Measurements from ENCODE around the gene VMO1.

Gene VMO1

DNA sequence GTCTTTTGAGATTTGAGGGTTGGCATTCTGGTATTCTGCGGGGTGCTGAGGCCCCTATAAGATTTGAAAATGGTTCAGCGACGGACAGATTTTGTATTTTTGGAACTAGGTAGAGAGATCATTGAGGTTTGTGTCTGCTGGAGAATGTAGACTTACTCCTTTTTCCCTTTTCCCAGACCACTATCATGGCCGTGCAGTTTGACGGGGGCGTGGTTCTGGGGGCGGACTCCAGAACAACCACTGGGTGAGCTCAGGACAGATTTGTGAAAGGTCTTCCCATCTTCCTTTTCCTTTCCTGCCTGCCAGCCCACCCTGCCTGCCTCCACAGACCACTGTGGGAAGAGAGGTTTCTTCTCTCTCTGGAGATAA, 10.4 kb upstream of the VMO1 start:
- no peak for DNase-seq

DNA sequence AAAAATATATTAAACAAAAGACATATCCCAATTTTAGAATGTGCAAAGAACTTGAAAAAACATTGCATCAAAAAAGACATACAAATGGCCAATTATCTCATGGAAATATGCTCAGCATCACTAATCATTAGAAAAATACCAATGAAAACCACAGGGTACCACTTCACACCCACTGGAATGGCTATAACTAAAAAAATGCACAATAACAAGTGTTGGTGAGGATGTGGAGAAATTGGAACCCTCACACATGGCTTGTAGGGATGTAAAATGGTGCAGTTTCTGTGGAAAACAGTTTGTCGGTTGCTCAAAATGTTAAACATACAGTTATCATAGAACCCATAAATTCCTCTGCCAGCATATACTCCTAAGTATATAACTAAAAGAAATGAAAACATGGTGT, 9.0 kb upstream of the VMO1 start:
- DNase-seq, result no peak

DNA sequence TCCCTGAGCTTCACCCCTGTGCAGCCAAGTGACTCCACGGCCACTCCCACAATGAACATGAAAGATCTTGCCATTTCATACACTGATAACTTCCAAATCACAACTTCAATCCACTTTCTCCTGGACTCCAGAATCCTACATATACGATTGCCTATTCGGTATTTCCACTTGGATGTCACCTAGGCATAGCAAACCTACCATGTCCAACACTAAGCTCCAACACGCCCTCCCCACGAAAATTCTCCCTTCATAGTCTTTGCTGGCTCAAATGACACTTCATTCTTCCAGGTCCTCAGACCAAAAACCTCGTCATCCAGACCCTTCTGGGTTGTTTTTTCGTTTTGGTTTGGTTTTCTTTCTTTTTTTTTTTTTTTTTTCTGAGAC, 4.5 kb upstream of the VMO1 start:
- no peak for DNase-seq

DNA sequence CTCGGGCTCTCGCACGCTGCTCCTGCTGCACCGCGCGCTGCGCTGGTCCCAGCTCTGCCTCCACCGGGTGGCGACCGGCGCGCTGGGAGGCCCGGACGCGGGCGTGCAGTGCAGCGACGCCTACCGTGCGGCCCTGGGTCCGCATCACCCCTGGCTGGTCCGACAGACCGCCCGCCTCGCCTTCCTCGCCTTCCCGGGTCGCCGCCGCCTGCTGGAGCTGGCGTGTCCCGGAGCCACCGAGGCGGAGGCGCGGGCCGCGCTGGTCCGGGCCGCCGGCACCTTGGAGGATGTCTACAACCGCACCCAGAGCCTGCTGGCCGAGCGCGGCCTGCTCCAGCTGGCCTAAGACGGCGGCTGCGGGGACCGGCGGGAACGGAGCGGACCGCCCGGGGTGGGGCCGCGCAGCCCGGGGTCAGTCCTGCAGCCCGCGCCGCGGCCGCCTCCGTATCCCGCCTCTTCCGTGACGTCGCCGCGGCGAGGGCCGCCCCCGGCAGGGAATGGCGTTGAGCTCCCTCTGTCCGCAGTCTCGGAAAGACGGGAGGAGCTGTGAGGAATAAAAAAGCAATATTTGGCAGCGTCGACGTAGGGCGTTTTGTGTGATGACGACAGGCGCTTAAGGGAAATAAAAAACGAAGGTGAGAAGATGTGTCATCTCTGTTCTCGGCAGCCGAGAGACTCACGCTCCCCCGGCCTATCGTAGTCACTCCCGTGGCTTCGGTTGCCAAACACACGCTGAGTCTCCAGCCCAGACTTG, 4.0 kb upstream of the VMO1 start:
- DNase-seq, result peak; percentile 73

DNA sequence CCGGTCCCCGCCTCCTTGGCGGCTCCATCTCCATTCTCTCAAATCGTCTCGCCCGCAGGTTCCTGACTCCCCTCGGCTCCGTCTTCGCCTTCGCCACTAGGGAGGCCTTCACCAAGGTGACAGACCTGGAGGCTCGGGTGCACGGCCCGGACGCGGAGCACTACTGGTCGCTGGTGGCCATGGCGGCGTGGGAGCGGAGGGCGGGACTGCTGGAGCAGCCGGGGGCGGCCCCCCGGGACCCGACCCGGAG, 3.5 kb upstream of the VMO1 start:
- no peak for DNase-seq

DNA sequence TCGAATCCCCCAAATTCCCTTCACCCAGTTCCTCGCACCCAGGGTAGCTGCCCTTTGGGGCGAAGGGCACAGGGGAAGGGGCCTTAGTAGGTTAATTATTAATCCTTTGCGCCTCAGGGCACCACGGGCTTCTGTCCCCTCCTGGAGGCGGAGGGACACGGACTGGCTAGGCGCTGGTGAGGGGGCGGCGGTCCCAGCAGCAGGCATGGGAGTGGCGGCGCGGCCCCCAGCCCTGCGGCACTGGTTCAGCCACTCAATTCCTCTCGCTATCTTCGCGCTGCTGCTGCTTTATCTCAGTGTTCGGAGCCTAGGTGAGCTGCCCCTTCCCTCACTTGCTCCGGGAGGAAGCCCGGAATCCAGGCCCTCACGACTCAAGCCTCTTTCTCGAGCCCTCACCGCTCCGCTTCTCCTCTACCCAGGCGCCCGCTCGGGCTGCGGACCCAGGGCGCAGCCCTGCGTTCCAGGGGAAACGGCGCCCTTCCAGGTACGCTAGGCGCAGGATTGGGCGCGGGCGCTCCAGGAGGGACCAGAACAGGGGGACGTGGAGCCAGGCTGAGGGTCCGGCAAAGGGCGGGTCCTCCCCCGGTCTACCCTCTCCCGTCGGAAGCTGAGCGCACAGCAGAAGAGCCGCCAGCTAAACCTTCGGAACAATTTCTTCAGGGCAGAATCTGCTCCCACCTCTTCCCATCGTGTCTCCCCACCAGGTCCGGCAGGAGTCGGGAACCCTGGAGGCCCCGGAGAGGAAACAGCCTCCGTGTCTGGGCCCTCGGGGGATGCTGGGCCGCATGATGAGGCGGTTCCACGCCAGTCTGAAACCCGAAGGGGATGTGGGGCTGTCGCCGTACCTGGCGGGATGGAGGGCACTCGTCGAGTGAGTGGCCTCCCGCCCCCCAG, 2.9 kb upstream of the VMO1 start, which contains the start of gene GLTPD2:
TSS of gene GLTPD2 (plus strand) at position 158 of the 894 bp plus-strand sequence. CDS start at position 206, 48 bp downstream.
- no peak for DNase-seq

DNA sequence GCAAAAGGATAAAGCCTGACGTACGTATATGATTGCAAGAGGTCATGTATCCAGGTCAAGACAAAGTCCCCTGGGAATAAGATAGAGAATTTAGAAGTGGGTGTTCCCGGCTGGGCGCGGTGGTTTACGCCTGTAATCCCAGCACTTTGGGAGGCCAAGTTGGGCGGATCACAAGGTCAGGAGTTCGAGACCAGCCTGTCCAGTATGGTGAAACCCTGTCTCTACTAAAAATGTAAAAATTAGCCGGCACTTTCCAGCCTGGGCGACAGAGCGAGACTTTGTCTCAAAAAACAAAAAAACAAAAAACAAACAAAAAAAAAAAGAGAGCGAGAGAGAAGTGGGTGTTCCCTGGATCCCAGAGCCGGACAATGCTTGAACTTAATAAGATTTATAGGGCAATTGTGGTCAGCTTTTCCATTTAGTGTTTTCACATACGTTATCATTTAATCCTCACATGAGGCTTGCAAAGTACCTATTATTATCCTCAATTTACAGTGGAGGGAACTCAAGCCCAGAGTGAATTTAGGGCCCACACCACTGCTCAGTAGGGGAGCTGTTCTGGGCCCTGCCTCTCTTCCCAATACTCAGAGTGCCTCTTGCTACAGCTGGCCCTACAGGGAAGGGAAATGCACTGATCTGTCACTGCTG, 2.1 kb upstream of the VMO1 start:
- no peak for DNase-seq

DNA sequence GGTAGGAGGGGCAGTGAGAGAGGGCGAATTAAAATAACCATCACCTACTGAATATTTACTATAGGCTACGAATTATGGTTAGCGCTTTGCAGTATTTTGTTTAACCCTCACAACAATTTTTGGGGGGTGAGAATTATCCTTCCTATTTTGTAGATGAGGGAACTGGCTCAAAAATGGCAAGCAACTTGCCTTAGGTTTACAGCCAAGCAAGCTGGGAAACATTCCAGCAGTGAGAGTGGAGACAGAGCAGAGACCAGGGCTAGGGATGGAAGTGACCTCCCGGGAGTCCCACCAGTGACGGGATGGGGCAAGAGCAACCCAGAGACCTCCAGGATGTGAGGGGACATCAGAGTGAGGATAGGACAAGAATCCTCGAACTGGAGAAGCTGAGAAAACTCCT, 352 bp upstream of the VMO1 start:
- no peak for DNase-seq

DNA sequence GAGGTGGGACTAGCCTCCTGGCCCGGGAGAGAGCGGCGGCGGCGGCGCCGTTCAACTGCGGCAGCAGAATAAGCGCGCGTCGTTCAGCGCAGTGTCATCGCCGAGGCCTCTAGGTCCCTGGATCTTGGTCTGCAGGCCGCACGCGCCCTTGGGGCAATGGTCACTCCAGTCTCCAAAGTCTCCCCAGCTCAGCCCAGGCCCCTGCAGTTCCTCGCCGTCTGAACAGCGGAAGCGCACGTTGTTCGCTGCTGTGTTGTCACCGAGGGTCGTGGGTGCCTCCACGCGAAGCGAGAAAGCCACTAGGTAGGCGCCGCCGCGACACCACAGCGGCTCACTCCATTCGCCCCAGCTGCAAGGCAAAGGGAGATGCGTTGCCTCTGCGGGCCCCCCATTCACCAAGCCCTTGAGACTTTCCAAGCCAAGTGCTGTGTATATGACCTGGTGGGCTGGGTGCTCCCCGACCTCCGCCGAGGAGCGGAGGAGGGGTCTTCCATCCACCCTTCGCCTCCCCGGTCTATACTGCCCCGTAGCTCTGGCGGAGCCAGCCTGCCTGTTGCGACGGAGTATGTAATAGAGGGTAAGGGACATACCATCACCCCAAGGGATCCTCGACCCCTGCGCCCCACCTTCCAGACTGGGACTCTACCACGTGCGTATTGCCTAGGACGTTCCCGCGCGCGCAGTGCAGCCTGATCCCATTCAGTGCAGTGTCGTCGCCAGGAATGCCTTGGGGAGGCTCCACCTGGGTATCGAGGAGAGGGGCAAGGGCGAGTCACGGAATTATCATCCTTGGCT, 656 bp downstream of the VMO1 start:
- no peak for DNase-seq

DNA sequence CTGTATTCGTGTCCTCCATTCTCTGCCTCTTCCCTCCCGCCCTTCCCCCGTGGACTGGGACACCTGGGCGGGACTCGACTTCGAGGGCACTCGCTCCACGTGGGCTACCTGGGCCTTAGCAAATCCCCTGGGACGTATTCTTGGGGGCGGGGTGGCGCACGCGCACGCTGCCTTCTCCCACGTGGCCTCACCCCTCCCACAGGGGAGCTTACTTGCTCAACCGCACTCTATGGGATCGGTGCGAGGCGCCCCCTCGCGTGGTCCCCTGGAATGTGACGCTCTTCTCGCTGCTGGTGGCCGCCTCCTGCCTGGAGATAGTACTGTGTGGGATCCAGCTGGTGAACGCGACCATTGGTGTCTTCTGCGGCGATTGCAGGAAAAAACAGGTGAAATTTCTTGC, 3.5 kb downstream of the VMO1 start:
- DNase-seq, result no peak

DNA sequence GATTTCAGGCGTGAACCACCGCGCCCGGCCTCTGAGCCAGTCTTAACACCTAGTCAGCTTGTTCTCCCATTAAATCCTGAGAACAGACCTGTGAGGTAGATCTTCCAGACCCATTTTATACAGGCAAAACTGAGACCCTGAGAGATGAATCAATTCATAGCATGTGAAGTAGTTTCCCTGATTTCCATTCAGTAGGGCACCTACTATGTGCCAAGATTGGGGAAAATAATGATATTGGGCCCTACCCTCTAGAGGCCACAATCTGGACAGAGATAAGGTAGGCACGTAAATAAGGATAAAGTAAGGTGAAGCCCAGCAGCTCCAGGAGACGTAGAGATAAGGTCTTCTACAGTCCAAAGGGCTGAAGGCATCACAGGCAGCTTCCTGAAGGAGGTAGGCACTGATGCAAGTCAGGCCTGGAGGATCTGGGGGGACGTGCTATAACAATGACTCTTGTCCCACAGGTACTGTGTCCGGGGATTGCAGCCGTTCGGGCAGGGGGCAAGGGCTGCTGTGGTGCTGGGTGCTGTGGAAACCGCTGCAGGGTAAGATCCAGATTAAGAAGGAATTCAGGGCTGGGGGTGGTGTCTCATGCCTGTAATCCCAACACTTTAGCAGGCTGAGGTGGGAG, 5.7 kb downstream of the VMO1 start:
- no peak for DNase-seq

DNA sequence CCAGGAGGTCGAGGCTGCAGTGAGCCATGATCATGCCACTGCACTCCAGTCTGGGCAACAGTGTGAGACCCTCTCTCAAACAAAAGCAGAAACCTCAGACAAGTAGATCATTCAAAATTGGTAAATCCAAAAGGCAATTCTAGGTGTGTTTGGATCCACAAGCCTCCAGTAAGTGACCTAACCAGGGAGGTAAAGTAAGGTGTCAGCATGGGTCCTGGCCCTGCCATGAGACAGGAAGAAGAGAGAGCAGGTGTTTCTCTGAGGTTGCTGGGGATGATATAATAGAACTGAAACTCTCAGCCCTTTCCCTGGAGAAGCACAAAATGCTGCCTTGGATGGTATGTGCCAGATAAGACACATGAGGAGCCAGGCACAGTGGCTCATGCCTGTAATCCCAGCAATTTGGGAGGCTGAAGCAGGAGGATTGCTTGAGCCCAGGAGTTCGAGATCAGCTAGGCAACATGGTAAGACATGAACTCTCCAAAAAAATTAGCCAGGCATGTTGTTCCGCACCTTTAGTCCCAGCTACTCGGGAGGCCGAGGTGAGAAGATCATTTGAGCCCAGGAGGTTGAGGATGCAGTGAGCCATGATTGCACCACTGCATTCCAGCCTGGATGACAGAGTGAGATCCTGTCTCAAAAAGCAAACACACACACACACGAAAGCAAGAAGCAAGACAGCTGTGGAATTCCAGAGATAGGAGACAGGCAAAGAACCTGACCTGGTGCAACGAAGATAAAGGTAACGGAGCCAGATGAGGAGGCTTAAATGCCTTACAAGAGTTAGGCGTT, 8.0 kb downstream of the VMO1 start:
- DNase-seq, result no peak

DNA sequence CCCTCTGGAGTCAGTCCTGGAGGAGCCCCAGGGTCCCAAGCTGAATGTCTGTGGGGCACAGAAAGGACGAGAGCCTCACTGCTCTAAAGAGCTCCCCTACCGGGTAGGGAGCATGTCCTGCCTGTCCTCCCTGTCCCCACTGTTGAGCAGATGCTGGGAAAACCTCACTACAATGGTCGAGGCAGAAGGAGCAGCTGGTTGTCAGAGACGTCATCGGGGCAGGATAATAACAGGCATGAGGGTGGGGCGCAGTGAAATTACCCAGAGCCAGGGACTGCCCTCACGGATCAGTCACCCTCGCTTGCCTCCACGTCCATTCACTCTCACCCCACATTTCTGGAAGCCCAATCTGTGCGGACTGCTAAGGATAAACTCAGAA, 13.9 kb downstream of the VMO1 start:
- DNase-seq, result no peak

DNA sequence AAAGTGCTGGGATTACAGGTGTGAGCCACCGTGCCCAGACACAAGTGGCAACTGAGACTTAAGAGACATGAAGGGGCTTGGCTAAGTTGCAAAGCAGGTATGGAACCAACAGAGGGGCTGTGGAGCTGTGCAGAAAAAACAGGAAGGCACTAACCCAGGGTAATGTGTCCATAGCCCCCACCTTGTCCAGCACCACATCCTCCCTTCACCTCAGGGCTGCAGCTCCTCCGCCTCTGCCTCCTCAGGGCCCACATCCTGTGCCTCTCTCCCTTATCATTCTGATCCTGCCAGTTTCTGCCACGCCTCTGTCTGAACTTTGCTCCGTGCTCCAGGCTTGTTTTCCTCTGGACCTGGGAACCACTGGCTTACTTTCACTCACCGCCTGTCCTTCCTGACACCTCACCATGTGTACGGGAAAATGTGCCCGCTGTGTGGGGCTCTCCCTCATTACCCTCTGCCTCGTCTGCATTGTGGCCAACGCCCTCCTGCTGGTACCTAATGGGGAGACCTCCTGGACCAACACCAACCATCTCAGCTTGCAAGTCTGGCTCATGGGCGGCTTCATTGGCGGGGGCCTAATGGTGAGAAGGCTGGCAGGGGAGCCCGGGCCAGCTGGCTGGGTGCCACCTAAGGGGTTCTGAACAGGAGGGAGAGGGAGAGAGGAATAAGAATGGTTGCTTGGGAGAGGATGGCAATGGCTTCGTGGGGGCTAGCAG, 14.5 kb downstream of the VMO1 start, which contains the start of gene TM4SF5:
TSS of gene TM4SF5 (plus strand) at position 368 of the 716 bp plus-strand sequence. CDS start at position 405, 37 bp downstream.
- no peak for DNase-seq

DNA sequence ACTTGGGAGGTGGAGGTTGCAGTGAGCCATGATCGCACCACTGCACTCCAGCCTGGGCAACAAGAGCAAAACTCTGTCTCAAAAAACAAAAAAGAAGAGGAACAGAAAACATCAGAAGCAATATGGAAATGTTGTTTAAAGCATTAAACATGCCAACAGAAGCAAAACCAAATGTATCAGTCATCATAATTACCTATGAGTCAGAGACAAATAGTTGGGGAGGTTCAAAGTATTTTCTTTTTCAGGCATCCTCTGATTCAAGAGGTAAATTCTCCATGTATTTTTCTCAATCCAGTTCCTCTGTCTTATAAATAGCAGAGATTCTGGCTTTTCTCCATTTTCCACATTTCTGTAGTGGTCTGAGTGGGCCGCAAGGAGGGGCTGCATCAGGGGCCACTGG, 16.5 kb downstream of the VMO1 start:
- no peak for DNase-seq

DNA sequence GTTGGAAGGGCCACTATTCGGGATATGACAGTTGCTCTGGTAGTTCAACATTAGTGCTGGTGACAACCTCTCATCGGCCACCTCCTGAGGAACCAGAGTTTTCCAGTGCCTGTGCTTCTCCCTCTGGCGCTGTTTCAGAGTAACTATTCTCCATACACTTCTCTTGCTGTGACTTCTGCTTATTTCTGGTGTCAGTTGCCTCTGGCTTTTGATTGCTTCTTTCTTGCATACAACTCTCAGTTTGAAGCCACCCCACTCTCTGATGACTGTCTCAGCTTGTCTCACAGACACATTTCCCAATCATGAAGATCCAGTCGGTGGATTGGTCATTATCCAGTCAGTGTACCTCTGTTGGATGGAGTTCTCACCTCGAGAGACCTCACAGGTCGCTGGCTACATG, 17.9 kb downstream of the VMO1 start:
- DNase-seq, result no peak

DNA sequence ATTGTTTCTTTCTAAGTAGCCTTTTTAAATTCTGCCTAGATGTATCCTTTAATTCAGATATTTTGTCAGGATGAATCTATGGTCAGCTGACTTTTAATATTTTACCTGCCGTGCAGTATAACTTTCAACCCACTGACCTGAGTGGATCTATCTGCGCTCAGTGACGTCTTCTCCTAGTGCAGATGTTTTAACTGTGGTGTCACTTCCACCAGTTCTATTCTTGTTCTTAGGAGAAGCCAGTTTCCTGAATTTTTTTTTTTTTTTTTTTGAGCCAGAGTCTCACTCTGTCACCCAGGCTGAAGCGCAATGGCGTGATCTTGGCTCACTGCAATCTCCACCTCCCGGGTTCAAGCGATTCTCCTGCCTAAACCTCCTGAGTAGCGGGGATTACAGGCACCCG, 19.4 kb downstream of the VMO1 start:
- DNase-seq, result no peak

DNA sequence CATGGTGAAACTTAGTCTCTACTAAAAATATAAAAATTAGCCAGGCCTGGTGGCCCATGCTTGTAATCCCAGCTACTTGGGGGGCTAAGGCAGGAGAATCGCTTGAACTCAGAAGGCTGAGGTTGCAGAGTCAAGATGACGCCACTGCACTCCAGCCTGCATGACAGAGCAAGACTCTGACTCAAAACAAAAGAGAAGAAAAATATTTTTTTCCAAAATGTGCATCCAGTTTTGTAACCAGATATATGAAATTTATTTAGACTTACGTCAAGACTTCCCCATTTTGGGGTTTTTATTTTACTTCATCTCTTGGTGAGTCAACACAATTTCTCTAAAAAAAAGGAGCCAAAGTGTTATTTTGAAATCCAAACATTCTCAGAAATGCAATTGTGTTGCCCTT, 20.0 kb downstream of the VMO1 start:
- DNase-seq, result no peak

DNA sequence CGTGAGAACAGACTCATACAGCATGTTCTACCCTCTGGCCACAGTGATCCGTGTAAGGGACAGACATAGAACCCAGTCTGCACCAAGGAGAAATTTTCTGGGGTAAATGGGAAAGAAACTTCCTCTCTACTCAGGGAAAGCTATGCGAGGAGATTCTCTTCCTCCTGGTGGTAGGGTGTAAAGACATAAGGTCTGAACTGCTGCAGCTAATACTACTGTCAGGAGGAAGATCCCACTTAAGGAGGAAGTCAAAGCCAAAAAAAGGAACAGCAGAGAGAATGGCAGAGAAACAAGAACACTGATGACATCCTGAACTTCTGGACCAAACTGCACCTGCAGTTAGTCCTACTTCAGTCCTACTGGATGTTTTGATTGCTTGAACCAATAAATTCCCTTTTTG, 21.6 kb downstream of the VMO1 start:
- no peak for DNase-seq

DNA sequence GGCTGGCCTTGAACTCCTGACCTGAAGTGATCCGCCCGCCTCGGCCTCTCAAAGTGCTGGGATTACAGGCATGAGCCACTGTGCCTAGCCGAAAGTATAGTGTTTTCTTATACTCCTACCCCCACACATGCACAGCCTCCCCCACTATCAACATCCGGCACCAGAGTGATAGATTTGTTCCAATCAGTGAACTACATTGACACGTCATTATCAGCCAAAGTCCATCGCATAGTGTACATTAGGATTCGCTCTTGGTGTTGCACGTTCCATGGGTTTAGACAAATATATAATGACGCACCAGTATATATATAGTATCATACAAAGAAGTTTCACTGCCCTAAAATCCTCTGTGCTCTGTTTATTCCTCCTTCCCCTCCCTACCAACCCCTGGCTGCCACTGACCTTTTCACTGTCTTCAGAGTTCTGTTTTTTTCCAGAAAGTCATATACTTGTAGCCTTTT, 26.4 kb downstream of the VMO1 start:
- DNase-seq, result no peak

DNA sequence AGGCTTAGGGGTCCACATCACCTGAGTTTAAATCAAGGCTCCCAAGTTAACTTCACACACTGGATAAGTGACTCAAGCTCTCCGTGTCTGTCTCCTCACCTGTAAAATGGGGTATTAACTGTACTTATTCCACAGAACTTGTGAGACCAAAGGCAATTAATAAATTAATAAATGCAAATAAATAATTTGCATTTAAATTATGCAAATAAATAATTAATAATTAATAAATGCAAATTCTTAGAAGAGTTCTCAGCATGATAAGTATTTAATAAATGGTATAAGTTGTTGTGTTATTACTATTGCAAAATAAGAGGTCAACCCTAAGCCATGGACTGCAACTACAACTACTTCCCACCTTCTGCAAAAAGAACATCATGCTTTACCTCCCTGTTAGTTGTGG, 32.8 kb downstream of the VMO1 start:
- DNase-seq, result no peak
